Neuronal stem cell (in vitro differentiated cells): ENCODE results near the gene RNLS.

Source experiments
- DNase-seq: peaks from one replicate; pipeline ENCODE4 v3.0.0-alpha.2; 2013; ENCODE audit warnings: low spot score
- H2AFZ ChIP-seq: one replicate; pipeline ENCODE4 v1.6.1; 2013; ENCODE audit warnings: mild to moderate bottlenecking, low read length, inconsistent platforms
- H2AK5ac ChIP-seq: 2 replicates; pipeline ENCODE4 v1.6.1; 2013; ENCODE audit warnings: low read depth, mild to moderate bottlenecking, inconsistent platforms, low read length, moderate library complexity, mixed read lengths
- H2BK120ac ChIP-seq: 2 replicates; pipeline ENCODE4 v1.6.1; 2013; ENCODE audit warnings: low read depth, mild to moderate bottlenecking, inconsistent platforms, low read length, moderate library complexity, mixed read lengths
- H2BK12ac ChIP-seq: one replicate; pipeline ENCODE4 v1.6.1; 2013; ENCODE audit warnings: low read length, inconsistent platforms
- H2BK15ac ChIP-seq: 2 replicates; pipeline ENCODE4 v1.6.1; 2013; ENCODE audit warnings: mild to moderate bottlenecking, low read length, inconsistent platforms, mixed read lengths
- H2BK5ac ChIP-seq: one replicate; pipeline ENCODE4 v1.6.1; 2013; ENCODE audit warnings: inconsistent platforms, mild to moderate bottlenecking, low read length, moderate library complexity
- H3K14ac ChIP-seq: one replicate; pipeline ENCODE4 v1.6.1; 2013; ENCODE audit warnings: low read length, inconsistent platforms
- H3K18ac ChIP-seq: 2 replicates; pipeline ENCODE4 v1.6.1; 2013; ENCODE audit warnings: low read length, inconsistent platforms
- H3K23ac ChIP-seq: 2 replicates; pipeline ENCODE4 v1.6.1; 2013; ENCODE audit warnings: low read depth, mild to moderate bottlenecking, mixed read lengths, low read length, inconsistent platforms; ENCODE audit not compliant: poor library complexity
- H3K27ac ChIP-seq: replicated peaks from 3 replicates; pipeline ENCODE4 v1.5.1; 2013; ENCODE audit warnings: low read length, inconsistent platforms
- H3K27me3 ChIP-seq, 3 experiments: 2 replicates each; pipeline ENCODE4 v1.6.1; 2013; ENCODE audit warnings: low read length in 3 of 3, mild to moderate bottlenecking in 2 of 3, inconsistent platforms in 1 of 3, low read depth in 1 of 3, mixed read lengths in 1 of 3, moderate library complexity in 1 of 3; ENCODE audit not compliant: control insufficient read depth in 3 of 3, insufficient read depth in 3 of 3
- H3K36me3 ChIP-seq, 2 donors: replicated peaks in 1 of 2; 2 replicates each; pipeline ENCODE4 v1.6.1; 2013; ENCODE audit warnings: low read length in 2 of 2; ENCODE audit not compliant: control insufficient read depth in 2 of 2, insufficient read depth in 2 of 2
- H3K4ac ChIP-seq: 2 replicates; pipeline ENCODE4 v1.6.1; 2013; ENCODE audit warnings: inconsistent platforms, mild to moderate bottlenecking, low read length, moderate library complexity
- H3K4me1 ChIP-seq, 2 donors: 1 replicate in 1 of 2; 2 replicates in 1 of 2; pipeline ENCODE4 v1.6.1; 2013; ENCODE audit warnings: low read length in 2 of 2, low read depth in 1 of 2; ENCODE audit not compliant: control insufficient read depth in 2 of 2, insufficient read depth in 1 of 2
- H3K4me2 ChIP-seq: one replicate; pipeline ENCODE4 v1.6.1; 2013; ENCODE audit warnings: mild to moderate bottlenecking, low read length, inconsistent platforms; ENCODE audit not compliant: insufficient read depth, poor library complexity, severe bottlenecking
- H3K4me3 ChIP-seq, 2 donors: 2 replicates each; pipeline ENCODE4 v1.5.1; 2013; ENCODE audit warnings: low read length in 2 of 2, mild to moderate bottlenecking in 2 of 2, inconsistent platforms in 1 of 2, moderate library complexity in 1 of 2
- H3K79me1 ChIP-seq: one replicate; pipeline ENCODE4 v1.6.1; 2013; ENCODE audit warnings: low read depth, mild to moderate bottlenecking, inconsistent platforms, low read length, moderate library complexity
- H3K9ac ChIP-seq: one replicate; pipeline ENCODE4 v1.6.1; 2013; ENCODE audit warnings: mild to moderate bottlenecking, low read depth, low read length, inconsistent platforms; ENCODE audit not compliant: poor library complexity
- H3K9me3 ChIP-seq, 2 donors: replicated peaks in 1 of 2; 2 replicates each; pipeline versions ENCODE3 to v1.6.1; 2013; ENCODE audit warnings: low read length in 2 of 2, mild to moderate bottlenecking in 2 of 2, inconsistent platforms in 1 of 2, low read depth in 1 of 2, mixed read lengths in 1 of 2, moderate library complexity in 1 of 2; ENCODE audit not compliant: control insufficient read depth in 2 of 2, insufficient read depth in 1 of 2
- H4K8ac ChIP-seq: one replicate; pipeline ENCODE4 v1.6.1; 2013; ENCODE audit warnings: low read depth, mild to moderate bottlenecking, inconsistent platforms, low read length, moderate library complexity
- H4K91ac ChIP-seq: one replicate; pipeline ENCODE4 v1.6.1; 2013; ENCODE audit warnings: low read length, low read depth, mild to moderate bottlenecking, inconsistent platforms; ENCODE audit not compliant: poor library complexity
- WGBS, 2 donors: extraction: QIAGEN DNeasy Blood & Tissue Kit; methylation state at CpG; one replicate each; pipeline ENCODE4 v1.1.7; 2013; ENCODE audit warnings: missing lambda C conversion rate in 2 of 2, mixed read lengths in 1 of 2; ENCODE audit not compliant: insufficient read length in 2 of 2, insufficient replicate concordance in 1 of 2; ENCODE audit errors: extremely low coverage in 2 of 2; 5-methylcytosine and 5-hydroxymethylcytosine counted together

Gene RNLS

DNA sequence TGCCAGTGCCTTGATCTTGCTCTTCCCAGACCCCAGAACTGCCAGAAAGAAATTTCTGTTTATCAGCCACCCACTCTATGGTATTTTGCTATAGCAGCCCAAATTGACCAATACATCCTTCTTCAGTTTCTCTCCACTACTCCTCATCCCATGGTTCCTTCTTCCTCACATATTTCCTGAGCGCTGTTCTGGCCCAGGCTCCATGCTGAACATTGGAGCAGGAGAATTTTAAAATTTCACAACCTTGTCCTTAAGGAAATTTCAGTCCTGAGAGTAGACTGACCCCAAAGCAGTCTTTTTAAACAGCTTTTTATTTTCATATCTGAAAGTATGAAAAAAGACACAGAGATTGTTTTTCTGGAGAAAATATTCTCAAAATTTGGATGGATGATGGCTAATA is 297.1 kb downstream of the RNLS start:
- Histone ChIP-seq H3K18ac (no peak overlapping the region), H2BK120ac (no peak overlapping the region), H3K4me1 (no peaks in the 10 kb centered on the region), H3K23ac (no peak overlapping the region), H2AK5ac (no peak overlapping the region), H3K14ac (no peak overlapping the region), H3K4me3 (no peak overlapping the region), H3K36me3 (no peaks in the 10 kb centered on the region), H2BK15ac (no peak overlapping the region), H3K9ac (no peak overlapping the region), H4K8ac (no peak overlapping the region), H2BK5ac (no peak overlapping the region), H2BK12ac (no peak overlapping the region), H3K27me3 (no peaks in the 10 kb centered on the region), H3K27ac (no peak overlapping the region), H3K4me2 (no peak overlapping the region), H3K4ac (no peak overlapping the region), H3K79me1 (no peaks in the 10 kb centered on the region), H3K9me3 (no peaks in the 10 kb centered on the region), H2AFZ (no peak overlapping the region), H4K91ac (no peak overlapping the region)
- no peak for DNase-seq
- WGBS, 2 donors: no CpG with 5 or more reads among the region's 1 CpG

DNA sequence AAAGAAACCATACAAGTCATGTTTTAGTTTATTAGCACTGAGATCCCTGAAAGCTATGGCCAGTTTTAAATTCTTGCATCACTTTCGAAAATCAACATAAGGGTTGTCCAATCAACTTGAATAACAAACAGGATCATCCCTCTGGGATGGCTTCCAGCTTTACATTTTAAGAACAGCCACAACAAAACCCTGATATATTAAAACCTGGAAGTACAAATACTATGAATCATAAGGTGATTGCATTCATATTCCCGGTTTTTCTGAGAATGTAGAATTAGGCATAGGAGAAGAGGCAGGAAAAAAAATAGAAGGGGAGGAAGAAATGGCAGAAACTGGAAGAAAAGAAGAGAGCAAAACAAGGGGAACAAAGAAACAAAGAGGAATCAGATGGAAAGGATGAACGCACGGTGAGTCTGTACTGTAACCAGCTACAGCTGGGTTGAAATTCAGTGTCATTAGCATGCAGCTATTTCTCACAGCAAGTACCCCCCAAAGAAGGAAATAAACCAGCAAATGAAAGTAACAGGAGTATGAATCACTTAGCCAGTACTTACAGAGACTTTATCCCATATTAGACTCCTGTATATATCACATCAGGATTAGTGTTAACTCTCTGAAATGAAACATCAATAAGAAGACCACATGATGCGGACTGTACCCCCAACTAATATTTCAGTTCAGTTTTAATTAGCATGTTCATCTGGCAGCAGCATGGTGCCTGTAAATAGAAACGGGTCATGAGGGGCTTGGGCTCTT is 301.3 kb downstream of the RNLS start:
- WGBS, 2 donors: no CpG with 5 or more reads among the region's 6 CpGs
- H3K27ac ChIP-seq: no peak overlapping the region
- no peak overlapping the region for H3K4me3 ChIP-seq

DNA sequence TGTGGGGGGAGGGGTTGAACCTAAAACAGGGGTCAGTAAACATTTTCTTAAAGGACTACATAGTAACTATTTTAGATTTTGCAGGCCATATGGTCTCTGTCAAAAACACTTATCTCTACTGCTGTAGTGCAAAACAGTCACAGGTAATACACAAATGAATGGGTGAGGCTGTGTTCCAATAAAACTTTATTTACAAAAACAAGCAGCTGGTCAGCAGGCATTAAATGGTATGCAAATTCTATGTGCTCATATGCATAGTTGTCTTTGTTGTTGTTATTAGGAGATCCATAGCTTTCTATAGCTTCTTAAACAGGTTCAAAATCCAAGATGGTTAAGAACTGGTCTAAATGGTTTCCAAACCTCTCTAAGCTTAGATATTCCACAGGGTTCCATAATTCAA is 302.6 kb downstream of the RNLS start:
- Histone ChIP-seq H3K4me2 (no peak overlapping the region), H3K27ac (no peak overlapping the region), H3K27me3 (no peaks in the 10 kb centered on the region), H2BK120ac (no peak overlapping the region), H3K4me1 (no peaks in the 10 kb centered on the region), H3K14ac (no peak overlapping the region), H2AK5ac (no peak overlapping the region), H2BK15ac (no peak overlapping the region), H2BK5ac (no peak overlapping the region), H3K9ac (no peak overlapping the region), H3K79me1 (no peaks in the 10 kb centered on the region), H3K4ac (no peak overlapping the region), H2BK12ac (no peak overlapping the region), H3K36me3 (no peaks in the 10 kb centered on the region), H2AFZ (no peak overlapping the region), H4K8ac (no peak overlapping the region), H3K18ac (no peak overlapping the region), H3K4me3 (no peak overlapping the region), H3K23ac (no peak overlapping the region), H3K9me3 (no peaks in the 10 kb centered on the region), H4K91ac (no peak overlapping the region)
- no peak for DNase-seq

More for the DNA sequence above, 301.3 kb downstream of the RNLS start:
- Histone ChIP-seq H3K9ac (no peak overlapping the region), H3K4me1 (no peaks in the 10 kb centered on the region), H3K79me1 (no peaks in the 10 kb centered on the region), H2BK120ac (no peak overlapping the region), H3K14ac (no peak overlapping the region), H2BK12ac (no peak overlapping the region), H3K9me3 (no peaks in the 10 kb centered on the region), H3K36me3 (no peaks in the 10 kb centered on the region), H2AK5ac (no peak overlapping the region), H4K8ac (no peak overlapping the region), H3K18ac (no peak overlapping the region), H2BK15ac (no peak overlapping the region), H3K27me3 (no peaks in the 10 kb centered on the region), H4K91ac (no peak overlapping the region), H3K4ac (no peak overlapping the region), H3K23ac (no peak overlapping the region), H2AFZ (peak overlapping the region; percentile 53), H3K4me2 (no peak overlapping the region), H2BK5ac (no peak overlapping the region)
- no peak for DNase-seq

DNA sequence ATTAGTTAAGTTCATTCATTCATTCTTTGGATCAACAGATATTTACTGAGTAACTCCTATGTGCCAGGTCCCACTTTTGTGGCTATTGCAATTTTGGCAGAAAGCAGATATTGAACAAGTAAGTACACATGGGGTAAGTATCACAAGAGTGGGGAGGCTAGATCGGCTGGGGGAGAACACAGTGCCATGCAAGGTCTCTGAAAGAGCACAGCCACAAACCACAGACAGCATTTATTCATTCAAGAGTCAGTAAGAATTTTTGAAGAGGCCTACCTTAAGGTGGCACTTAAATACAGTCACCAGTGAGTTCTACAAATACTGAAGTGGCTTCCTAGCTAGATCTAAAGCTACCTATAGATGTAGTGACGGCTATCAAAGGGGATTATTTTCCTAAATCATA is 304.2 kb downstream of the RNLS start:
- H2BK120ac ChIP-seq: no peak overlapping the region

More for the DNA sequence above, 304.2 kb downstream of the RNLS start:
- Histone ChIP-seq H3K4me2 (no peak overlapping the region), H2BK5ac (no peak overlapping the region), H3K27ac (no peak overlapping the region), H3K23ac (no peak overlapping the region), H2BK15ac (no peak overlapping the region), H2AFZ (no peak overlapping the region), H3K14ac (no peak overlapping the region), H3K36me3 (no peaks in the 10 kb centered on the region), H3K27me3 (no peaks in the 10 kb centered on the region), H4K8ac (no peak overlapping the region), H2BK12ac (no peak overlapping the region), H3K4ac (no peak overlapping the region), H3K9ac (no peak overlapping the region), H4K91ac (no peak overlapping the region), H3K4me1 (no peaks in the 10 kb centered on the region), H3K4me3 (no peak overlapping the region), H3K9me3 (no peaks in the 10 kb centered on the region), H3K79me1 (no peaks in the 10 kb centered on the region), H2AK5ac (no peak overlapping the region), H3K18ac (no peak overlapping the region)
- DNase-seq: no peak
- no CpG with 5 or more reads among the region's 2 CpGs for WGBS, 2 donors
